ENCODE data around the gene NFATC2.

NFATC2 gene

GRCh38 chr20:51461306-51461705, 81.2 kb downstream of the NFATC2 start:
- no peak for DNase-seq (ENCODE audit: low read depth in 2 of 2)
- no peak overlapping the region for H3K4me3 ChIP-seq (replicated peaks in 1 of 2; ENCODE audit: low read depth in 2 of 2, low read length in 2 of 2)
- TF ChIP-seq, protein P1, sequence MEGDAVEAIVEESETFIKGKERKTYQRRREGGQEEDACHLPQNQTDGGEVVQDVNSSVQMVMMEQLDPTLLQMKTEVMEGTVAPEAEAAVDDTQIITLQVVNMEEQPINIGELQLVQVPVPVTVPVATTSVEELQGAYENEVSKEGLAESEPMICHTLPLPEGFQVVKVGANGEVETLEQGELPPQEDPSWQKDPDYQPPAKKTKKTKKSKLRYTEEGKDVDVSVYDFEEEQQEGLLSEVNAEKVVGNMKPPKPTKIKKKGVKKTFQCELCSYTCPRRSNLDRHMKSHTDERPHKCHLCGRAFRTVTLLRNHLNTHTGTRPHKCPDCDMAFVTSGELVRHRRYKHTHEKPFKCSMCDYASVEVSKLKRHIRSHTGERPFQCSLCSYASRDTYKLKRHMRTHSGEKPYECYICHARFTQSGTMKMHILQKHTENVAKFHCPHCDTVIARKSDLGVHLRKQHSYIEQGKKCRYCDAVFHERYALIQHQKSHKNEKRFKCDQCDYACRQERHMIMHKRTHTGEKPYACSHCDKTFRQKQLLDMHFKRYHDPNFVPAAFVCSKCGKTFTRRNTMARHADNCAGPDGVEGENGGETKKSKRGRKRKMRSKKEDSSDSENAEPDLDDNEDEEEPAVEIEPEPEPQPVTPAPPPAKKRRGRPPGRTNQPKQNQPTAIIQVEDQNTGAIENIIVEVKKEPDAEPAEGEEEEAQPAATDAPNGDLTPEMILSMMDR (IDR thresholded peaks at IDR 0.05; ENCODE audit: low read depth, low read length), result no peak

- TF ChIP-seq, protein P1 (IDR thresholded peaks at IDR 0.05; ENCODE audit: low read depth, low read length), result no peak
- DNase-seq (ENCODE audit: low read depth in 2 of 2), result no peak
- no peak overlapping the region for H3K4me3 ChIP-seq (replicated peaks in 1 of 2; ENCODE audit: low read depth in 2 of 2, low read length in 2 of 2)
Measured at GRCh38 chr20:51460569-51461265, 81.8 kb downstream of the NFATC2 start.

DNA sequence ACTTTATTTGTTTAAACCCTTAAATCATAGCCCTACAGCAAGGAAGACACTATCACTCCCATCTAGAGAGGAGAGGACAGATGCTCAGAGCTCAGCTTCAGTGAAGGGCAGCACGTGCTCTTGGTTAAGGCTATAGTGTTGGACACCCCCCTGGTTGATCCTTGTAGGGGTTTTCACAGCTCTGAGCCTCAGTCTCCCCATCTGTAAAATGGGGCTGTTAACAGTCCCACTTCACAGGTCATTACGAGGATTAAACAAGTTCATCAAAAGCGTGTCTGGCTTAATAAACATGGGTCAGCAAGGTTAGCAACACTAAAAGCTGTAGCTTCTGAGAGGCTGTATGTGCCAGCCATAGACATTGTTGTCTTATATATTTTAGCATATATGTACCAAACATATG, 82.4 kb downstream of the NFATC2 start:
- no peak for DNase-seq (ENCODE audit: low read depth in 2 of 2)
- TF ChIP-seq, protein P1 (IDR thresholded peaks at IDR 0.05; ENCODE audit: low read depth, low read length), result no peak
- H3K4me3 ChIP-seq (replicated peaks in 1 of 2; ENCODE audit: low read depth in 2 of 2, low read length in 2 of 2), result no peak overlapping the region

GRCh38 chr20:51458751-51459439, 83.6 kb downstream of the NFATC2 start:
- no peak for DNase-seq (ENCODE audit: low read depth in 2 of 2)
- TF ChIP-seq, protein P1 (IDR thresholded peaks at IDR 0.05; ENCODE audit: low read depth, low read length), result no peak
- no peak overlapping the region for H3K4me3 ChIP-seq (replicated peaks in 1 of 2; ENCODE audit: low read depth in 2 of 2, low read length in 2 of 2)

DNA sequence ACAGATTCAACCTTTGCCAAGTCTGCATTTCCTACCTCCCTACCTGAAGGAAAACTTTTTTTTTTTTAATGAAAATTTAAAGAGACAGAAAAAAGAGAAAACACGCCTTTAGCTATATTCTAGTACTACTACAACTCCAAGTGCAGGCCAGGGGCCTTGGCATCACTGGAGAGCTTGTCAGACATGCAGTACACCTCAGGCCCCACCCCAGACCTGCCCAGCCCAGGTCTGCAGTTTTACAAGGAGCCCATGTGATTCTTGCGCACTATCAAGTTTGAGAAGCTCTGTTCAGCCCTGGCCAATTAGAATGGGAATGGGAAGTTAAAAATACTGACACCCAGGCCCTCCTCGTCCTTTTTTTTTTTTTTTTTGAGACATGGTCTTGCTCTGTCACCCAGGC, 85.0 kb downstream of the NFATC2 start:
- TF ChIP-seq, protein P1 (IDR thresholded peaks at IDR 0.05; ENCODE audit: low read depth, low read length), result no peak
- no peak for DNase-seq (ENCODE audit: low read depth in 2 of 2)

DNA sequence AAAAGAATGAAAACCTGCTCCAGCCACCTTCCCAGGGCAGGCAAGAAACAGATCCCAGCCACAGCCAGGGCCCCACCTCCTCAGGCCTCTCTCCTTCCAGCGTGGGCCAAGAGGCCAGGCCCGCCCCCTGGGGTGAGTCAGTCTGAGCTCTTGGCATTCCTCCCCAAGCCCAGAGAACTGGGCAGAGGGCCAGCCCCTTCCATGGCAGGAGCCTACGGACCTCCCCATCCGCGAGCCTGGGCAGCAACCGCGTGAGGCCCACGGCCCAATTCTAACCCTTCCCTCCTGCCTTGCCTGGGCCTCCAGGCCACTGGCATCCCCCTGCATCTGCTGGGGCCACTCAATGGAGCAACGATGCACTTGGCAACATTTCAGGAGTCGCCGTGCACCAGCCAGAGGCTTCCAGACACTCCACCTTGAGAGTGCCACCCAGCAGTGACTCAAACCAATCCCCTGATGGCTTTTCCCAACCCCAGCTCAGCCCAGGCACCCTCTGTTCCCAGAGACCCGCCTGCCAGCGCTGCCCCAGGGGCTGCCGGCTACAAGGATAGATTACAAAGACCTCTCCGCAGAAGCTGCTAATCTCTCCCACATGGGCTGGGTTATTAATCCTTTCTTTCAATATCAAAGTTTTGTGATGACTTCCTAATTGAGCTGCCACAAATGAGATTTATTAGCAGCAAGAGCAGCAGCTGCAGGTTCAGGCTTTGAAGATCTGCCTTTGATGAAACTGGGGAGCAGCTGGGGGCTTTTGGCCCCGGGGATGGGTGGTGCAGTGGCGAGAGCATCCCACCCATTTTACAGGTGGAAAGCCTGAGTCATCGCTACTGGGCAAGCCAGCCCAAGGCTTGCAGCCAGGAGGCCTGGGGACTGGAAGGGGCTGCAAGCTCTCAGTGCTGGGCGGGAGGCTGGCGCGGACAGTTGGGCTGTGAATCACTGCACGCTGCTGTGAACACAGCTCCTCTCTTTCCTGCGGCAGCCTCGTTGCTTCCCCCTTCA, 85.7 kb downstream of the NFATC2 start:
- no peak overlapping the region for H3K4me3 ChIP-seq (replicated peaks in 1 of 2; ENCODE audit: low read depth in 2 of 2, low read length in 2 of 2)

More for the DNA sequence above, 85.0 kb downstream of the NFATC2 start:
- H3K4me3 ChIP-seq (replicated peaks in 1 of 2; ENCODE audit: low read depth in 2 of 2, low read length in 2 of 2), result no peak overlapping the region

More for the DNA sequence above, 85.7 kb downstream of the NFATC2 start:
- DNase-seq (ENCODE audit: low read depth in 2 of 2), result peak; percentile 97 to 98
- TF ChIP-seq, protein P1 (IDR thresholded peaks at IDR 0.05; ENCODE audit: low read depth, low read length), result no peak

Measured in cardiac fibroblast (primary cell).